Stimulated activated CD4-positive, alpha-beta T cell treated with anti-CD3 and anti-CD28 coated beads, Interleukin-15, amount 100 ng/mL, for 48 hours (primary cell): ENCODE measurements around the gene MAL.

Source experiments
- DNase-seq, 2 donors: peaks; one replicate each; pipeline ENCODE4 v3.0.0-alpha.2; 2020; ENCODE audit warnings: low read depth in 2 of 2

Gene MAL

GRCh38 chr2:94996305-94997100 is 29.0 kb upstream of the MAL start:
- DNase-seq = no peak

DNA sequence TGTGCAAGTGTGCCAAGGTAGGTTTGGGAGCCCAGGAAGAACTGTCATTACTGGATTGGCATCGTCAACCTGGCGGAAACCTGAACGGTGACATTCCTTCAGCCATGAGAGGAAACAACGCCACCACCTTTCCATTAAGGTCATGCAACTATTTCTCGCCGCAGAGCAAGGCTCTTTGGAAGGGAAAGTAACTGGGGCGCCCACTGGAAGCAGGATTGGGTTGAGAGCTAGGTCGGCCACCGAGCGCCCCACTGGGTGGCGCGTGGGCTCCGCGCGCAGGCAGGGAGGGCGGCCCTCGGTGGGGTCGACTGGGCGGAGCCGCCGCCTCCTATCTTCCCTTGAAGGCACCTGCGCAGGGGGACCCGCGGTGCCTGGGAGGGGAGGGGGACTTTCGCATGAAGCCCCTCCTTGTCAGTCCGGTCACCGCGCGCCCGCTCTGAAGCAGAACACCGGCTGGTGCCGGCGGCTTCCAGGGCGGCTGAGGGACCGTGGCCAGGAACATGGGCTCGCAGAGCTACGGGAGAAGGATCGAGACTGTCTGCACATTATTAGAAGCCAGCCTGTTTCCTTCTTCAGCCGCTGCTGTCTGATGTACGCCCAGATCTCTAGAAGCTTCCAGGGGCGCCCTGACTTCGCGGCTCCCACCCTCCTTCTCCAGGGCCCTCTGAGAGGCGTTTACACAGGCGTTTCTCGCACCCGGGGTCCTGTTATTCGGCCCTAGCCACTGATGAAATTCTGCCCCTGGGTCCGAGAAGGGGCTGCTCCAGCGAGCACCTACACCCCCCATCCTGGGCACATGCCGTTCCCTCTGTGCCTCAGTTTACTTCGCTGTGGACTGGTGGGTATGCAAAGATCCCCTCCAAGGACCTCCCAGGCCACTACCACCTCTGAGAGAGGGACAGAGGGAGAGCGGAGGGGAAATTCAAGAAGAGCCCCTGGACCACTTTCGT is 27.3 kb upstream of the MAL start:
- no peak for DNase-seq

DNA sequence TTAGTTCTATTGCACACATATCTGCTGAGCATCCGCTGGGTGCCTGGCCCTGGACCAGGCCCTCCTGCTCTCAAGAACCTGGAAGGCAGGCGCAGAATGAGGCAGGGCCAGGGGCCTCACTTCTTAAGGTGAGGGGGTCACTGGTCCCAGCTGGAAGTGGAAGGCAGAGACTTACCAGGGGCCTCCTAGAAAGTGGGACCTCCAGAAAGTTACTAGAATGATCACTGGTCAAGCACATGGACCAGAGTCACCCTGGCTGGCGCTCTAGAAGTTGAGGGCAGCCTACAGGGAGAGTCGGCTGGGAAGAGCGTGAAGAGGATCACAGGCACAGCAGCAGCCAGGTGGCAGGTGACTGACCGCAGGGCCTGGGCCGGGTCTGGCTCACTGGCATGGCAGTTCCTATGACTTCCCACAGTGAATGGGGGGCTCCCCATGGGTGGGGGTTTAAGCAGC is 26.1 kb upstream of the MAL start:
- DNase-seq = no peak

DNA sequence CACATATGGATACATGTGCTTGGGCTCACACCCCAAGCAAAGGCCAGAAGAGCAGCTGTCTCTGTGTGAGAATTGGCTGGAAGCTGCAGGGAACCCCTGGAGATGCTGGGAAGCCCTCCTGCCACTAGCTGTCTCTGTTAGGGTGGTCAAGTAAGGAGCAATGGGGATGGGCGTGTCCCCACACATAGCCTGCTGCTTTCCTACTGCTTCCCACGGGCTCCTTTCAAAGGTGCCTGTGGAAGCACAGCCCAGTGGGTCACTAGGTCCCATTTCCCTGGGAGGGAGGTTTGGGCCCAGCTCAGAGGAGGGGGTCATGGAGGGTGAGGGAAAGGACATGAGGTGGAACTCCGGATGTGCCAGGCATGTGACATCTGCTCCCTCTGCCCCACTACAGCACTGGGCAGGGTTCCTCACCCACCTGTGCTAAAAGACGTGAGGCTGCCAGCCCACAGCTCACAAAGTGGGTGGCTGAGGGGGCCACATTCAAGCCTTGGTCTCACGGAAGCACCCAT is 24.4 kb upstream of the MAL start:
- no peak for DNase-seq

- no peak for DNase-seq
These were observed 23.8 kb upstream of the MAL start for GRCh38 chr2:95001701-95002100.

DNA sequence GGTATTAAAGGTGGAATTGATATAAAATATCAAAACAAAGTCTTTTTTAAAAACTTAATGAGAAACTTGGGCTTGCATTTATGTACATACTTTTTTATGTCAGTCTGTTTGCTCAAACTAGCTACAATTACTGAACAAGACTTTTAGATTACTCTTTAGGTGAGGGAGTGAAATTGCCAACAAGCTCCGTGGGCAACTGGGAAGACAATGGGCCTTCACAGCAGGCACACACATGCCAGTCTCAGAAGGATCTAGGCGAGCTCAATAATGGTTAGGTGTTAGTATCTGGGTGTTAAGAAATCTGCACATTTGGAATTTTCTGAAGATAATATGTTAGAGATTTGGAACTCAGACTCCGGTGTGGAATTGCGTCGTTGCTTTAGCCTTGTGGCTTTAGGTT is 23.0 kb upstream of the MAL start:
- no peak for DNase-seq

- DNase-seq = no peak
These were observed 21.2 kb upstream of the MAL start for GRCh38 chr2:95004287-95004686.

DNA sequence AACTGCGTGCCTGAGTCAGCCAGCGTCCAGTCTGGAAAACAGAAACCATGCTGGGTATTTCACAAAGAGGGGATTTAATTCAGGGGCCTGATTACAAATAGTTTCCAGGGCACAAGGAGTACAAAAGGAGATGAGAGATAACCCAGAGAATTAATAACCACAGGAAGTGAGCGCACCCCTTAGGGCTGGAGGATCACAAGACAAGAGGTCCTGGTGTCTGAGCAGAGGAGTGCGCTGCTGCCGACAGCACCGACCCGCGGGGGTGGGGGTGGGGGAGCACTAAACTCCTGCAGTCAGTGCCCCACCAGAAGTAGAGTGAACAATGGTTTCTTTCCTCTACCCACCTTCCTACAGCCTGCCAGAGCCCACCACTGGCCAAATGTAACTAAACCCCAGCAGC is 20.8 kb upstream of the MAL start:
- DNase-seq = no peak

DNA sequence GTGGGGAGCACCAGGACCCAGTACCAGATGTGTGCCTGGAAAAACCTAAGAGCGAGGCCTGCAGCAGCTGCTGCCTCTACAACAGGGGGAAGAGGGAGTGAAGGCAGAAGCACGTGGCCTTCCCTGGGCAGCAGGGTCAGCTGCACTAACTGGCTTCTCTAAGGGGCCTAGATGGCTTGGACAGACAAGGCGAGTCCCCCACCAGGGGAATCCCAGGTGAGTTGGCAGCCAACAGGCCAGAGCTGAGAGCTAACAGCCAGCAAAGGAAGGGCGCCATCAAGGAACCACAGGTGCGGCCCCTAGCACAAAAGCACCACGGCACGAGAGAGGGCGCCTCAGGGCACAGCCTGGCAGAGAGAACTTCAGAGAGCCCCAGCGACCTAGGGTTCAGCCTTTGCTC is 19.8 kb upstream of the MAL start:
- DNase-seq = no peak

- no peak for DNase-seq
These were observed 18.9 kb upstream of the MAL start for GRCh38 chr2:95006588-95006987.

DNA sequence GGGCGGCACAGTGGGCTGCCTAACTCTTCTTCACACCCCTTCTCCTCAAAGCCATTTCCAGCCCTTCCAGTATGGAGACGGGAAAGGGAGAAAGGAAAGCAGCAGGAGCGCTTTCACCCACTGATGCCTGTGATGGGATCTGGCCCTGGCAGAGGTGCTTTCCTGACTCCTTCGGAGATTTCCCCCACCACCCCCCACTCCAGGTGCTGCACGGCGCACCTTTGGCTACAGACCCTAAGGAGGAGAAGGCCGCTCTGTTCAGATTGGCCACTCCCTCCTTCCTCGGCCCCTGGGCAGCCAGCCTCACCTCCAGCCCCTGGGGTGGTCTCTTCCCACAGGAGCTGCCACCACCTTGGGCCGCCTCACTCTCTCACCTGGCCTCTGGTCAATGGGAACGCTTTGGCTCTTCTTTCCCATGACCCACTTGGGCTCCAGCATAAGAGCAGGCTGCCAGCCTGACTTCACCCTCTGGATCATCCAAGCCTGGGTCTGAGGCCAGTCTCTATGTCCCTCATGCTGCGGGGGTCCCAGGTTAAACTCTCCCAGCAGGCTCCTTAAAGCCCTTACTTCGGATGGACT is 18.4 kb upstream of the MAL start:
- no peak for DNase-seq

GRCh38 chr2:95007822-95008221 is 17.7 kb upstream of the MAL start:
- DNase-seq = no peak

DNA sequence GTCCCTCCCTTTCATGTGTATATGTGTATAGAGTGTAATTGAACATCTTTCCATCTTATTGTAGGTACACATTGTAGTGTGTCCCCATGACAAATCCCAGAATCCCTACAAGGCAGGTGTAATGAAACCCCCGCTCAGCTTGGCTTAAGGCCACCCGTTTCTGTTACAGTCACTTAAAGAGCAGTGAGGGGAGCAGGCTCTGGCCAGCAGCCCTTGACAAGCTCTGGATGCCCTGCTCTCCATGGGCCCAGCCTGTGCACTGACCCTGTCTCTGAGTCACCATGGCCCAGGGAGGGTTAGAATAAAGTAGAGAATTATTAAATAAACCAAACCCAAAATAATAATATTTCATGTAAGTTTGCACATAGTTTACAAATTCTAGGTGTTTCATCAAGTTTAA is 17.2 kb upstream of the MAL start:
- DNase-seq = no peak

DNA sequence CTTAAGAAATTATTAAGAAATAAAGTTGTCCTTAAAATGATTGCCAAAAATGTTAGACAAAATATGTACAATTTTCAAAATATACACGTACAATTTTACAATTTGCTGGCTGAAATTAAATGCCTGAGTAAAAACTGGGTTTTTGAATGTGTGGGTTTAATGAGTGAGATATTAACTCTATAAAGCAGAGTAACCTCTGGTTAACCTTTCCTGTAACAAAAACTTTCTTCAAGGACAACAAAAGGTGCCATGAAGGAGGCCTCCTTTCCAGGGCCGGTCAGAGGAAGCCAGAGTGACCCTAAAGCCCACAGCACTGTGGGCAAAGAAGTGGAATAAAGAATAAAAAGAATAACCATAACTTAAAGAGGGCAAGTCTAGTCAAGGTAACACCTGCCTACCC is 16.5 kb upstream of the MAL start:
- no peak for DNase-seq

GRCh38 chr2:95009412-95009811 is 16.1 kb upstream of the MAL start:
- DNase-seq = no peak

- no peak for DNase-seq
These were observed 15.4 kb upstream of the MAL start for GRCh38 chr2:95010126-95010525.

DNA sequence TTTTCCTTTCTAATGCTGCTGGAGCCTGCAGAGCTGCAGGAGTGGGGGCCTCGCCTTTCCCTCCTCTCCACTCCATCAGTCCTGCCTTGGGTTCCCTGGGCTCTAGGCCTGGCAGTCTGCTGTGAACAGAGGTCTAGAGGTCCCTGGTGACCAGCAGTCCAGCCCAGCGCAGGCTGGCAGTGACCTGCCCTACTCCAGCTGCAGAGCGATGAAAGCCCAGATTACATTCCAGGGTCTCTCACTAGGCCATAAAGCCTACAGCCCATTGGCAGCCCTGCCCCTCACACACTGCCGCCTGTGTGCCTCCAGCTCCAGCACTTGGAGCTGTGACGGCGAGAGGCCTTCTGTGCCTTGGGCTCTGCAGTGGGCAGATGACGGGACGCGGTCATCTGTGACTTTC is 14.8 kb upstream of the MAL start:
- DNase-seq = no peak

- DNase-seq = no peak
These were observed 12.5 kb upstream of the MAL start for GRCh38 chr2:95012881-95013550.

- no peak for DNase-seq
These were observed 11.8 kb upstream of the MAL start for GRCh38 chr2:95013726-95014125.

DNA sequence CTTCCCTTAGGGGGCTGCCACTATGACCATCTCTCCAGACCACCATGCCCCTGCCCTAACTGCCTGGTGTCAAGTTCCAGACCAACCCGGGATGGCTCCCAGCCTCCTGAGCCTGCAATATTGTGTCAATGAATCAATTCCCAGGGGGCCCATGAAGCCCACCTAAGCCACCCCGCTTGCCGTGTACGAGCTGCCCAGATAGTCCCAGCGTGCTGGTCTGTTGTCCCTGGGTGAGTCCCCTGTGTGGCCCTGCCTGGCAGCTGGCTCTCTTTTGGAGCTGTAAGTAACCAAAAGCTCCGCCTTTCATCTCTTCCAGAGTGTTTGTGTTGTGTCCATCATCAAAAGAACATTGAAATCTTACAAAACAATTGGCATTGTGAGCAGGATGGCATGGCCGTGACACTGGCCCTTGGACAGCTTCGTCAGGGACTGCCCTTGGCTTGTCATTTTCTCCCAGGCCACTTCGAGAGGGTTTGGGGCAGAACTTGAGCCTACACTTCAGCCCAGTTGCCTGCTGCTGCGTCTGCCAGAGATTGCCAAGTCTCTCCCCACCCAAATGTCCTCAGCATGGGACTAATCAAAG is 11.3 kb upstream of the MAL start:
- no peak for DNase-seq

DNA sequence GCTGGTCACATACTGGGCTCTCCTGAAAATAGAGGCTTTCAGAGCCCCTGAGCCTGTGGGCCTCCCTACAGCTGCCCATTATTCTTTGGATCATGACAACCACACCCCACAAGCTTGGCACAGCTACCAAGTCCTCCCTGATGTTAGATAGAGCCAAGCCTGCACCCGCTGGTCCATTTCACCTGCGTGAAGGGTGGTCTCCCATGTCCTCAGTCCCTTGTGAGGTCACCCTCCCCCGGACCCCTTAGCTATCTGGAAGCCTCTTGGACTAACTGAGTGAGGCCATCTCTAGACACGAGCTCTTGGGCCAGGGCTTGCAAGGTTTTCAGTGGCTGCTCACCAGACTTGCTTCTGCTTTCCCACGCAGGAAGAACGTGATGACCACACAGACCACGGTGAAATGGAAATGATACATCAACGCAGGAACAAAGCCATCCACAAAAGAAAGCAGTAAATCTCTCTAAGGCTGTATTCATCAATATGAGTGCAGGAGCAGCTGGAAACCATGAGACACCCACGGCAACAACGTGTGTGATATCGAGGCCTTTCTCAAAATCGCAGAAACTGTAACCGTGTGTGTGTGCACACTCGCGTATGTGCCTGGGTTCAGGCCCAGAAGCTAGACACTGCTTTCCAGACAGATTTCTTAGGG is 10.1 kb upstream of the MAL start:
- no peak for DNase-seq
